ENCODE measurements around the gene GNG13.

GNG13 gene

GRCh38 chr16:799948-800833 is at the start of gene GNG13:
Gene GNG13 (minus strand): TSS chr16:800734. CDS start chr16:799077, 1,657 bp downstream.
- TF ChIP-seq CTCF (conservative IDR thresholded peaks at IDR 0.05; ENCODE audit: low read depth, low read length), result no peak
- no peak within 1 kb of the TSS for H3K4me3 ChIP-seq (ENCODE audit: low read depth, low read length)
- DNase-seq (ENCODE audit: low read depth), result no peak

GRCh38 chr16:848510-849253 is 48.1 kb upstream of the GNG13 start:
- no peak for TF ChIP-seq CTCF (conservative IDR thresholded peaks at IDR 0.05; ENCODE audit: low read depth, low read length)
- H3K4me3 ChIP-seq (ENCODE audit: low read depth, low read length), result no peak overlapping the region
- DNase-seq (ENCODE audit: low read depth), result no peak

GRCh38 chr16:847681-848445 is 47.3 kb upstream of the GNG13 start:
- no peak overlapping the region for H3K4me3 ChIP-seq (ENCODE audit: low read depth, low read length)
- no peak for TF ChIP-seq CTCF (conservative IDR thresholded peaks at IDR 0.05; ENCODE audit: low read depth, low read length)
- DNase-seq (ENCODE audit: low read depth), result no peak

GRCh38 chr16:847151-847550 is 46.6 kb upstream of the GNG13 start:
- TF ChIP-seq CTCF (conservative IDR thresholded peaks at IDR 0.05; ENCODE audit: low read depth, low read length), result no peak
- H3K4me3 ChIP-seq (ENCODE audit: low read depth, low read length), result no peak overlapping the region
- no peak for DNase-seq (ENCODE audit: low read depth)

GRCh38 chr16:845351-845745 is 44.8 kb upstream of the GNG13 start:
- TF ChIP-seq CTCF (conservative IDR thresholded peaks at IDR 0.05; ENCODE audit: low read depth, low read length), result no peak
- no peak overlapping the region for H3K4me3 ChIP-seq (ENCODE audit: low read depth, low read length)
- DNase-seq (ENCODE audit: low read depth), result no peak

GRCh38 chr16:844638-845350 is 44.3 kb upstream of the GNG13 start:
- H3K4me3 ChIP-seq (ENCODE audit: low read depth, low read length), result no peak overlapping the region
- no peak for TF ChIP-seq CTCF (conservative IDR thresholded peaks at IDR 0.05; ENCODE audit: low read depth, low read length)
- no peak for DNase-seq (ENCODE audit: low read depth)

Data from choroid plexus epithelial cell (primary cell).